ENCODE data around the gene POLE.

The POLE gene

GRCh38 chr12:132662901-132663755, 24.0 kb downstream of the POLE start:
- Histone ChIP-seq H3K4me3 (ENCODE audit: low read length) (no peak overlapping the region), H3K9me3 (ENCODE audit: insufficient read depth, low read depth, low read length) (no peaks in the 10 kb centered on the region), H3K36me3 (ENCODE audit: insufficient read depth, low read length) (peaks cover 99% of the 10 kb centered on the region), H3K27me3 (ENCODE audit: insufficient read depth, low read length) (no peaks in the 10 kb centered on the region), H3K9ac (ENCODE audit: low read depth, low read length) (no peak overlapping the region), H3K4me1 (ENCODE audit: insufficient read depth, low read length) (no peaks in the 10 kb centered on the region), H3K27ac (ENCODE audit: low read depth, low read length) (no peak overlapping the region)
- 94% methylated on average over 29 of the region's 29 CpGs for WGBS

- H3K36me3 ChIP-seq (ENCODE audit: insufficient read depth, low read length) = peaks cover 100% of the 10 kb centered on the region
- no peak overlapping the region for H3K4me3 ChIP-seq (ENCODE audit: low read length)
- H3K9ac ChIP-seq (ENCODE audit: low read depth, low read length) = no peak overlapping the region
- H3K9me3 ChIP-seq (ENCODE audit: insufficient read depth, low read depth, low read length) = no peaks in the 10 kb centered on the region
- no peaks in the 10 kb centered on the region for H3K27me3 ChIP-seq (ENCODE audit: insufficient read depth, low read length)
- H3K27ac ChIP-seq (ENCODE audit: low read depth, low read length) = no peak overlapping the region
- H3K4me1 ChIP-seq (ENCODE audit: insufficient read depth, low read length) = no peaks in the 10 kb centered on the region
- 89% methylated on average over 5 of the region's 5 CpGs for WGBS
These were observed 25.2 kb downstream of the POLE start for GRCh38 chr12:132661972-132662371.

- Histone ChIP-seq H3K27me3 (ENCODE audit: insufficient read depth, low read length) (no peaks in the 10 kb centered on the region), H3K27ac (ENCODE audit: low read depth, low read length) (no peak overlapping the region), H3K4me3 (ENCODE audit: low read length) (no peak overlapping the region), H3K4me1 (ENCODE audit: insufficient read depth, low read length) (no peaks in the 10 kb centered on the region), H3K9me3 (ENCODE audit: insufficient read depth, low read depth, low read length) (no peaks in the 10 kb centered on the region), H3K9ac (ENCODE audit: low read depth, low read length) (no peak overlapping the region), H3K36me3 (ENCODE audit: insufficient read depth, low read length) (peaks cover 100% of the 10 kb centered on the region)
- WGBS = 95% methylated on average over 11 of the region's 11 CpGs
These were observed 26.1 kb downstream of the POLE start for GRCh38 chr12:132660996-132661395.

- Histone ChIP-seq H3K9ac (ENCODE audit: low read depth, low read length) (no peak overlapping the region), H3K27me3 (ENCODE audit: insufficient read depth, low read length) (no peaks in the 10 kb centered on the region), H3K4me1 (ENCODE audit: insufficient read depth, low read length) (no peaks in the 10 kb centered on the region), H3K9me3 (ENCODE audit: insufficient read depth, low read depth, low read length) (no peaks in the 10 kb centered on the region), H3K27ac (ENCODE audit: low read depth, low read length) (no peak overlapping the region), H3K4me3 (ENCODE audit: low read length) (no peak overlapping the region), H3K36me3 (ENCODE audit: insufficient read depth, low read length) (peaks cover 100% of the 10 kb centered on the region)
- 93% methylated on average over 5 of the region's 5 CpGs for WGBS
These were observed 27.1 kb downstream of the POLE start for GRCh38 chr12:132660052-132660451.

GRCh38 chr12:132659146-132659545, 28.0 kb downstream of the POLE start:
- no peaks in the 10 kb centered on the region for H3K9me3 ChIP-seq (ENCODE audit: insufficient read depth, low read depth, low read length)
- H3K4me3 ChIP-seq (ENCODE audit: low read length) = no peak overlapping the region
- peaks cover 100% of the 10 kb centered on the region for H3K36me3 ChIP-seq (ENCODE audit: insufficient read depth, low read length)
- no peaks in the 10 kb centered on the region for H3K27me3 ChIP-seq (ENCODE audit: insufficient read depth, low read length)
- 94% methylated on average over 16 of the region's 16 CpGs for WGBS
- H3K9ac ChIP-seq (ENCODE audit: low read depth, low read length) = no peak overlapping the region
- no peaks in the 10 kb centered on the region for H3K4me1 ChIP-seq (ENCODE audit: insufficient read depth, low read length)
- no peak overlapping the region for H3K27ac ChIP-seq (ENCODE audit: low read depth, low read length)

GRCh38 chr12:132658149-132658894, 28.8 kb downstream of the POLE start:
- Histone ChIP-seq H3K27ac (ENCODE audit: low read depth, low read length) (no peak overlapping the region), H3K36me3 (ENCODE audit: insufficient read depth, low read length) (peaks cover 100% of the 10 kb centered on the region)

GRCh38 chr12:132657004-132657727, 30.0 kb downstream of the POLE start:
- H3K36me3 ChIP-seq (ENCODE audit: insufficient read depth, low read length) = peaks cover 100% of the 10 kb centered on the region
- whole genome bisulfite sequencing = 93% methylated on average over 12 of the region's 12 CpGs
- no peak overlapping the region for H3K9ac ChIP-seq (ENCODE audit: low read depth, low read length)
- H3K4me1 ChIP-seq (ENCODE audit: insufficient read depth, low read length) = no peaks in the 10 kb centered on the region
- H3K4me3 ChIP-seq (ENCODE audit: low read length) = no peak overlapping the region
- H3K27me3 ChIP-seq (ENCODE audit: insufficient read depth, low read length) = no peaks in the 10 kb centered on the region
- H3K9me3 ChIP-seq (ENCODE audit: insufficient read depth, low read depth, low read length) = no peaks in the 10 kb centered on the region
- no peak overlapping the region for H3K27ac ChIP-seq (ENCODE audit: low read depth, low read length)

More at GRCh38 chr12:132658149-132658894, 28.8 kb downstream of the POLE start:
- H3K9me3 ChIP-seq (ENCODE audit: insufficient read depth, low read depth, low read length) = no peaks in the 10 kb centered on the region
- H3K9ac ChIP-seq (ENCODE audit: low read depth, low read length) = no peak overlapping the region
- no peaks in the 10 kb centered on the region for H3K27me3 ChIP-seq (ENCODE audit: insufficient read depth, low read length)
- H3K4me3 ChIP-seq (ENCODE audit: low read length) = no peak overlapping the region
- 96% methylated on average over 32 of the region's 32 CpGs for WGBS
- H3K4me1 ChIP-seq (ENCODE audit: insufficient read depth, low read length) = no peaks in the 10 kb centered on the region

GRCh38 chr12:132653567-132654290, 33.4 kb downstream of the POLE start:
- no peak overlapping the region for H3K27ac ChIP-seq (ENCODE audit: low read depth, low read length)
- H3K9ac ChIP-seq (ENCODE audit: low read depth, low read length) = no peak overlapping the region
- H3K4me3 ChIP-seq (ENCODE audit: low read length) = no peak overlapping the region
- peaks cover 99% of the 10 kb centered on the region for H3K36me3 ChIP-seq (ENCODE audit: insufficient read depth, low read length)
- WGBS = 95% methylated on average over 7 of the region's 7 CpGs
- no peaks in the 10 kb centered on the region for H3K27me3 ChIP-seq (ENCODE audit: insufficient read depth, low read length)
- H3K9me3 ChIP-seq (ENCODE audit: insufficient read depth, low read depth, low read length) = no peaks in the 10 kb centered on the region
- H3K4me1 ChIP-seq (ENCODE audit: insufficient read depth, low read length) = no peaks in the 10 kb centered on the region

GRCh38 chr12:132651444-132652100, 35.6 kb downstream of the POLE start:
- Histone ChIP-seq H3K36me3 (ENCODE audit: insufficient read depth, low read length) (peaks cover 99% of the 10 kb centered on the region), H3K27ac (ENCODE audit: low read depth, low read length) (no peak overlapping the region), H3K27me3 (ENCODE audit: insufficient read depth, low read length) (no peaks in the 10 kb centered on the region), H3K4me3 (ENCODE audit: low read length) (no peak overlapping the region), H3K4me1 (ENCODE audit: insufficient read depth, low read length) (no peaks in the 10 kb centered on the region), H3K9ac (ENCODE audit: low read depth, low read length) (no peak overlapping the region), H3K9me3 (ENCODE audit: insufficient read depth, low read depth, low read length) (no peaks in the 10 kb centered on the region)
- 89% methylated on average over 9 of the region's 9 CpGs for WGBS

GRCh38 chr12:132649226-132649945, 37.8 kb downstream of the POLE start:
- no peaks in the 10 kb centered on the region for H3K9me3 ChIP-seq (ENCODE audit: insufficient read depth, low read depth, low read length)
- no peak overlapping the region for H3K9ac ChIP-seq (ENCODE audit: low read depth, low read length)
- H3K27ac ChIP-seq (ENCODE audit: low read depth, low read length) = no peak overlapping the region
- 95% methylated on average over 27 of the region's 27 CpGs for WGBS
- H3K4me3 ChIP-seq (ENCODE audit: low read length) = no peak overlapping the region
- H3K4me1 ChIP-seq (ENCODE audit: insufficient read depth, low read length) = no peaks in the 10 kb centered on the region
- H3K27me3 ChIP-seq (ENCODE audit: insufficient read depth, low read length) = no peaks in the 10 kb centered on the region
- peaks cover 92% of the 10 kb centered on the region for H3K36me3 ChIP-seq (ENCODE audit: insufficient read depth, low read length)
